A549 (cell line): Measurements from ENCODE around the gene GAK.

Source experiments
- CTCF ChIP-seq: fragments of >200 bp; sonication (Bioruptor Twin); formaldehyde crosslinking; IDR thresholded peaks from 3 replicates; pipeline ENCODE4 v1.5.1; 2016
- MYC ChIP-seq: IDR thresholded peaks from 2 replicates; pipeline ENCODE4 v1.6.1; 2012; ENCODE audit warnings: mild to moderate bottlenecking, inconsistent platforms, low read length, improper control_type of control experiment, borderline replicate concordance
- PHF8 ChIP-seq: fragments of 200-600 bp; sonication (generic); IDR thresholded peaks from 2 replicates; pipeline ENCODE4 v1.6.1; 2016; ENCODE audit warnings: low read depth, mild to moderate bottlenecking, antibody characterized with exemption, moderate library complexity, borderline replicate concordance

GRCh38 chr4:885353-885752 lies 46.8 kb downstream of the GAK start:
- no peak for TF ChIP-seq PHF8
- TF ChIP-seq MYC, result no peak
- no peak for TF ChIP-seq CTCF
